CD4-positive, alpha-beta T cell (primary cell): ENCODE data around the gene IFNW1. TPM values are rescaled to one million over a fixed set of nuclear protein-coding genes. Genes with fewer than 3 reads are reported as not detected.

ENCODE experiments used
- ATAC-seq: fragments of 200-7000 bp; cut with Tn5 transposase; one replicate; pipeline ENCODE4 v1.10.0; 2022; ENCODE audit warnings: mild to moderate bottlenecking; ENCODE audit not compliant: poor library complexity
- CTCF ChIA-PET: fragments of 350-600 bp; sonication (Branson Sonifier 250); formaldehyde crosslinking; loops from one replicate; lab custom pipeline; 2021; ENCODE audit warnings: antibody characterized with exemption, inconsistent platforms; lab: Charles Lee
- POLR2A ChIA-PET: fragments of 350-600 bp; sonication (Branson Sonifier 250); formaldehyde crosslinking; loops from one replicate; lab custom pipeline; 2021; ENCODE audit warnings: antibody characterized with exemption, inconsistent platforms; lab: Charles Lee
- DNase-seq, 14 experiments: peaks; one replicate each; pipeline ENCODE4 v3.0.0-alpha.2; 2013 to 2020; ENCODE audit warnings: mixed read lengths in 2 of 14
- H3K27ac ChIP-seq, 2 donors: one replicate each; pipeline versions ENCODE4 v1.5.1 to v1.7.0; 2013; ENCODE audit warnings: low read length in 2 of 2, low read depth in 1 of 2, mild to moderate bottlenecking in 1 of 2
- H3K27me3 ChIP-seq, 2 experiments: 1 replicate in 1 of 2; 2 replicates in 1 of 2; pipeline versions ENCODE4 v1.6.1 to v1.7.0; 2013; ENCODE audit warnings: low read length in 2 of 2, control low read depth in 1 of 2, mild to moderate bottlenecking in 1 of 2, moderate library complexity in 1 of 2; ENCODE audit not compliant: insufficient read depth in 2 of 2, control insufficient read depth in 1 of 2
- H3K36me3 ChIP-seq: one replicate; pipeline ENCODE4 v1.6.1; 2013; ENCODE audit warnings: low read length, control low read depth; ENCODE audit not compliant: insufficient read depth
- H3K4me1 ChIP-seq: one replicate; pipeline ENCODE4 v1.6.1; 2013; ENCODE audit warnings: low read length, control low read depth; ENCODE audit not compliant: insufficient read depth
- H3K4me3 ChIP-seq: one replicate; pipeline ENCODE4 v1.5.1; 2013; ENCODE audit warnings: mild to moderate bottlenecking, low read length, moderate library complexity
- H3K9me3 ChIP-seq, 2 experiments: 1 replicate in 1 of 2; 2 replicates in 1 of 2; pipeline versions ENCODE4 v1.6.1 to v1.7.0; 2013; ENCODE audit warnings: low read length in 2 of 2, mild to moderate bottlenecking in 2 of 2, control low read depth in 1 of 2, moderate library complexity in 1 of 2; ENCODE audit not compliant: control insufficient read depth in 1 of 2, insufficient read depth in 1 of 2
- H3K27ac Mint-ChIP-seq: one replicate; pipeline ENCODE4 v1.8.0; 2020; ENCODE audit warnings: mixed read lengths
- H3K27me3 Mint-ChIP-seq: one replicate; pipeline ENCODE4 v1.8.0; 2021; ENCODE audit warnings: mixed read lengths
- H3K36me3 Mint-ChIP-seq: one replicate; pipeline ENCODE4 v1.8.0; 2021; ENCODE audit warnings: low read depth, mixed read lengths
- H3K4me1 Mint-ChIP-seq: one replicate; pipeline ENCODE4 v1.8.0; 2021; ENCODE audit warnings: low read depth, mixed read lengths
- H3K4me3 Mint-ChIP-seq: one replicate; pipeline ENCODE4 v1.8.0; 2020; ENCODE audit warnings: mild to moderate bottlenecking, mixed read lengths
- H3K9me3 Mint-ChIP-seq: one replicate; pipeline ENCODE4 v1.8.0; 2020; ENCODE audit warnings: mixed read lengths
- intact Hi-C, 2 experiments: fragments of 100-400 bp; cut with DNase I in 1 of 2; cut with micrococcal nuclease in 1 of 2; formaldehyde crosslinking; loops; one replicate each; pipeline versions ENCODE4 v1.15.1 to v1.9.0; 2023 to 2025; cut with DNase I, micrococcal nuclease
- total RNA-seq, 174 experiments: library from RNA in 2 of 174; stranded (reverse) in 2 of 174; gene quantifications; one replicate each; pipeline ENCODE4 v1.2.3 and lab custom pipeline; 2021 to 2026
- TF ChIP-seq, protein P1 (sequence below): fragments of 200-600 bp; IDR thresholded peaks from one replicate; pipeline ENCODE4 v1.8.0; 2022; ENCODE audit warnings: antibody characterized with exemption, mild to moderate bottlenecking

Gene IFNW1
- total RNA-seq, 2 experiments from 2014 or later, result not detected

DNA sequence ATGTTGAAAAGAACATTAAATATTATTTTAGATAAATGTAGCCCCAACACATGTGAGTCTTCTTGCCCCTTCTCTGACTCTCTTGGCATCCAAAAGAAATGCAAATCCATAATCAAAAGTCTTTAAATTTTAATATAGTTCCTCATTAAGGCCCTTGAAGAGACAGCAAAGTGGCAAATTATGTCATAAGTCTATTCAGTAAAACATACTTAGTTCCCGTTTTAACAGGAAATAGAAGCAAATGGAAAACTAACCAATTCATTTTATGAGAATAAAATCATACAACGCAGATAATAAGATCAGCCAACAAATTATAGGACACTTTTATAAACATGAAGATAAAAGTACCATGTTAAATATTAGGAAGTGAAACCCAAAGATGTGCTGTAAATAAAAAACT lies 43.8 kb downstream of the IFNW1 start:
- Histone ChIP-seq H3K36me3 (no peaks in the 10 kb centered on the region), H3K27me3 (no peaks in the 10 kb centered on the region), H3K9me3 (no peaks in the 10 kb centered on the region), H3K4me1 (peaks cover 17% of the 10 kb centered on the region), H3K4me3 (no peak overlapping the region), H3K27ac (no peak overlapping the region)
- Mint-ChIP-seq H3K4me1 (peaks cover 17% of the 10 kb centered on the region), H3K27me3 (no peaks in the 10 kb centered on the region), H3K36me3 (no peaks in the 10 kb centered on the region), H3K27ac (no peak overlapping the region), H3K4me3 (no peak overlapping the region), H3K9me3 (no peaks in the 10 kb centered on the region)
- intact Hi-C loops, result loop anchor here in 1 of 2 experiments (5.0 kb wide), 1 partner anchor 66 kb away; the partner anchor contains the start of gene HACD4
- ATAC-seq (no peak), DNase-seq (no peak)
- TF ChIP-seq, protein P1, sequence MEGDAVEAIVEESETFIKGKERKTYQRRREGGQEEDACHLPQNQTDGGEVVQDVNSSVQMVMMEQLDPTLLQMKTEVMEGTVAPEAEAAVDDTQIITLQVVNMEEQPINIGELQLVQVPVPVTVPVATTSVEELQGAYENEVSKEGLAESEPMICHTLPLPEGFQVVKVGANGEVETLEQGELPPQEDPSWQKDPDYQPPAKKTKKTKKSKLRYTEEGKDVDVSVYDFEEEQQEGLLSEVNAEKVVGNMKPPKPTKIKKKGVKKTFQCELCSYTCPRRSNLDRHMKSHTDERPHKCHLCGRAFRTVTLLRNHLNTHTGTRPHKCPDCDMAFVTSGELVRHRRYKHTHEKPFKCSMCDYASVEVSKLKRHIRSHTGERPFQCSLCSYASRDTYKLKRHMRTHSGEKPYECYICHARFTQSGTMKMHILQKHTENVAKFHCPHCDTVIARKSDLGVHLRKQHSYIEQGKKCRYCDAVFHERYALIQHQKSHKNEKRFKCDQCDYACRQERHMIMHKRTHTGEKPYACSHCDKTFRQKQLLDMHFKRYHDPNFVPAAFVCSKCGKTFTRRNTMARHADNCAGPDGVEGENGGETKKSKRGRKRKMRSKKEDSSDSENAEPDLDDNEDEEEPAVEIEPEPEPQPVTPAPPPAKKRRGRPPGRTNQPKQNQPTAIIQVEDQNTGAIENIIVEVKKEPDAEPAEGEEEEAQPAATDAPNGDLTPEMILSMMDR, result no peak
- ChIA-PET POLR2A (no interaction called here), CTCF (interaction anchor here (1.7 kb wide), 1 partner anchor 13 kb away, joined by 7 read pairs; no protein-coding TSS in a partner anchor)

DNA sequence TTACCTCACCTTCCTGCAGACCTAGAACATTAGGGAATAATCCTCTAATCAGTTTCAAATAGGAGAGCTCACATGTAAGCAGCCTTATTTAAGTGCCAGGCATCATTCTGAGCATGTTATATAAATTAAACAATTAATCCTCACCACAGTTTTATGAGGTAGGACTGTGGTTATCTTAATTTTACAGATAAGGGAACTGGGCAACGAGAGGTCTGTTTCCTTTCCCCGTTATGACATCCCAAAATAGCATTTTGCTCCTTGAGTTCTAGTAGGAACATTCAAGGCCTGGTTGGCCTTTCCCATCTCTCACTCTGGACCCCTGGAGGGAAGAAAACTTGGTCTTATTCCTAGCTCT lies 44.8 kb downstream of the IFNW1 start:
- Histone ChIP-seq H3K9me3 (no peaks in the 10 kb centered on the region), H3K4me3 (peak overlapping the region; percentile 33), H3K36me3 (no peaks in the 10 kb centered on the region), H3K27ac (peak overlapping the region in 1 of 2 donors; percentile 59), H3K4me1 (peaks cover 20% of the 10 kb centered on the region), H3K27me3 (no peaks in the 10 kb centered on the region)
- Mint-ChIP-seq H3K4me3 (peak overlapping the region; percentile 74), H3K4me1 (peaks cover 22% of the 10 kb centered on the region), H3K9me3 (no peaks in the 10 kb centered on the region), H3K27me3 (no peaks in the 10 kb centered on the region), H3K36me3 (no peaks in the 10 kb centered on the region), H3K27ac (peak overlapping the region; percentile 87)
- DNase-seq (no peak), ATAC-seq (no peak)
- POLR2A ChIA-PET, result interaction anchor here (1.3 kb wide), 1 partner anchor 66 kb away, joined by 4 read pairs; the partner anchor contains the start of gene HACD4
- intact Hi-C loops, result loop anchor here in 1 of 2 experiments (5.0 kb wide), 1 partner anchor 65 kb away; the partner anchor contains the start of gene HACD4
- TF ChIP-seq, protein P1, result no peak
- CTCF ChIA-PET, result interaction anchor here (1.0 to 1.7 kb wide), 3 partner anchors 8 to 18 kb away, joined by 3 to 7 read pairs (median 3); no protein-coding TSS in a partner anchor

DNA sequence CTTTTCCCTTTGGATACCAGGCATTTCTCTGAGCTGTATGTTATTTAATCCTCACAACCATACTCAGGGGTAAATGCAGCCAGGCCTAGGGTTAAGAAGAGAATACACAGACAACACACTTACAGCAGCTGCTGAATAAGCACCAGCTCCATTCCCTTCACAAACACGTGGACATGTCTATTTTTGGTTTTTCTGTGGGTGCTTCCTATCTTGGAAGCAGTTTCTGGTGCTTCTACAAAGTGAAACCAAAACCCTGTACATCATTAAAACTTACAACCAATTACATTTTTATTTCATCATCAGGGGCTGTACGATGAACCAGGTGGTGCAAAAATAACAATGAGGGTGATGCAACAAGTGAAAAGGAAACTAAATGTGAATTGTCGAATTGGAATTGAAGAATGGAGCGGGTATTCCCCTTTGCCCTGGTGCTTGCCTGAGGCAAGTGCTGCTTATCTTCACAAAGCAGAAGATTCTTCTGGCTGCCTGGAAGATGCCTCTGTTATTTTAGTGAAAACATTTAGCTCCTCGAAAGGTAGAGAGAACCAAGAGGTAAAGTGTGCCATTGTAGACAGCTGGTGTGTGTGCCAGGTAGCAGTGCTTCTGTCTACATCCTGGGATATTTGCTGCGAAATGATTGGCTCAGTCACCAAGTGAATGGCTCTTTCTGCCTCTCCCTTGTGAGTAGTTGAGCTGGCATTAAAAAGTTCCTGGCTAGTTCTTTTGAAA lies 45.3 kb downstream of the IFNW1 start:
- intact Hi-C loops, result loop anchor here in 1 of 2 experiments (5.0 kb wide), 1 partner anchor 64 kb away; the partner anchor contains the start of gene HACD4
- ATAC-seq (peak; percentile 95), DNase-seq (peak in 8 of 14 experiments; percentile 7 to 86 (median 18))
- H3K9me3 Mint-ChIP-seq, result no peaks in the 10 kb centered on the region
- H3K4me1 Mint-ChIP-seq, result peaks cover 25% of the 10 kb centered on the region
- no peaks in the 10 kb centered on the region for H3K36me3 Mint-ChIP-seq
- ChIA-PET CTCF (interaction anchor here (1.0 to 1.7 kb wide), 4 partner anchors 8 to 27 kb away, joined by 3 to 7 read pairs (median 3); no protein-coding TSS in a partner anchor), POLR2A (interaction anchor here (1.2 to 1.3 kb wide), 2 partner anchors 11 to 65 kb away, joined by 3 to 4 read pairs; partner anchors contain the start of gene HACD4)
- peaks cover 21% of the 10 kb centered on the region for H3K4me1 ChIP-seq
- peak overlapping the region in 1 of 2 donors; percentile 59 for H3K27ac ChIP-seq
- H3K4me3 ChIP-seq, result peak overlapping the region; percentile 33
- no peaks in the 10 kb centered on the region for H3K27me3 Mint-ChIP-seq
- H3K27me3 ChIP-seq, result no peaks in the 10 kb centered on the region
- peak overlapping the region; percentile 87 for H3K27ac Mint-ChIP-seq
- peak overlapping the region; percentile 74 for H3K4me3 Mint-ChIP-seq
- TF ChIP-seq, protein P1, result no peak
- no peaks in the 10 kb centered on the region for H3K9me3 ChIP-seq
- no peaks in the 10 kb centered on the region for H3K36me3 ChIP-seq
